NCI-H187 (cell line): ENCODE data around the gene ZFP82.

Experiments used
- DNase-seq, 2 experiments: peaks; one replicate each; lab custom pipeline; 2025; lab: John Stamatoyannopoulos, UW

ZFP82 gene

GRCh38 chr19:36371886-36372285 lies 46.6 kb downstream of the ZFP82 start:
- no peak for DNase-seq

DNA sequence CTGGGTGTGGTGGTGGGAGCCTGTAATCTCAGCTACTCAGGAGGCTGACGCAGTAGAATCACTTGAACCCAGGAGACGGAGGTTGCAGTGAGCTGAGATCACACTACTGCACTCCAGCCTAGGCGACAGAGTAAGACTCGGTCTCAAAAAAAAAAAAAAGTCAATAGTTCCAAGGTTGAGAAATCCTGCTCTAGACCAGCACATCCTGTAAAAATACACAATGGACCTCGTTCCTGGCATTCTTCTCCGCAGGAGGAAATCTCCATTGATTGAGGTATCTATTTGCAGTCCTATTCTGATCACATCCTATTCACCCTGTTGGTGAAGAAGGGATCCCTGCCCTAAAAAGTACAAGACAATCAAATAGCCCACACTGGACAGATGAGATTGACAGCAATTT lies 54.6 kb downstream of the ZFP82 start:
- DNase-seq, result no peak
